GM06990 (cell line): ENCODE measurements around the gene FAM20C.

Source experiments
- DNase-seq: peaks from one replicate; pipeline ENCODE4 v3.0.0-alpha.2; 2011; ENCODE audit not compliant: insufficient read length; ENCODE audit errors: extremely low read depth
- H3K27me3 ChIP-seq: replicated peaks from 2 replicates; pipeline ENCODE4 v1.6.0; 2011; ENCODE audit warnings: low read length; ENCODE audit not compliant: control insufficient read depth, insufficient read depth
- H3K36me3 ChIP-seq: 2 replicates; pipeline ENCODE4 v1.5.1; 2011; ENCODE audit warnings: low read length; ENCODE audit not compliant: control insufficient read depth, insufficient read depth
- H3K4me3 ChIP-seq: replicated peaks from 2 replicates; pipeline ENCODE4 v1.5.1; 2011; ENCODE audit warnings: low read depth, mild to moderate bottlenecking, control low read depth, low read length
- TF ChIP-seq, protein P1 (sequence below): IDR thresholded peaks from 2 replicates; pipeline ENCODE4 v1.5.1; 2011; ENCODE audit warnings: low read length, control low read depth, mild to moderate bottlenecking, inconsistent platforms; ENCODE audit not compliant: insufficient read depth, poor library complexity, severe bottlenecking

Gene FAM20C

DNA sequence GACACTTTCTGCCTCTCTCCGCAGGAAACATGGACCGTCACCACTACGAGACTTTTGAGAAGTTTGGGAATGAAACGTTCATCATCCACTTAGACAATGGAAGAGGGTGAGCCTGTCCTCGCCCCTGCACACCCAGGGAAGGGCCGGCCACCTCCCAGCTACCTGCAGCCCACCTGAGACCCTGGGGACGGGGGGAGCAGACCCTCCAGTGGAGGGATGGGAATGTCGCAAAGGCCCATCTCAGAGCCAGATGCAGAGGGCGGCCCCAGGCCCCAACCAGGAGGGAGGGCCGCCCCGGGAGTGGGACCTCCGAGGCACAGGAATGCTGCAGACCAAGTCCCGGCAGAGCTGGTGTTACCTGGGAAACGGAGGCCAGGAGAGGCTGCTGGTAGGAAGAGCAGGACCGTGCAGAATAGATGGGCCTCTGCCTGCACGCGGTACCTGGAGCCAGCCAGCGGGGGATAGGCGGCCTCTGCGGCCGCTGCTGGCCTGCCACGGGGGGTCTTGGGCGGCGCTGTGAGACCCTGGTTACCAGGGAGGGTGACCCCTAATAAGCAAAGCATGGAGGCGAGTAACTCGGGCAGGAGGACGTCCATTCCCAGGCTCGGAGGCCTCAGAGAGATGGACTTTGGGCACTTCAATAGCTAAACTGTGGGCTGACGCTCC, 64.7 kb downstream of the FAM20C start:
- H3K4me3 ChIP-seq, result no peak overlapping the region
- H3K27me3 ChIP-seq, result no peaks in the 10 kb centered on the region
- TF ChIP-seq, protein P1, sequence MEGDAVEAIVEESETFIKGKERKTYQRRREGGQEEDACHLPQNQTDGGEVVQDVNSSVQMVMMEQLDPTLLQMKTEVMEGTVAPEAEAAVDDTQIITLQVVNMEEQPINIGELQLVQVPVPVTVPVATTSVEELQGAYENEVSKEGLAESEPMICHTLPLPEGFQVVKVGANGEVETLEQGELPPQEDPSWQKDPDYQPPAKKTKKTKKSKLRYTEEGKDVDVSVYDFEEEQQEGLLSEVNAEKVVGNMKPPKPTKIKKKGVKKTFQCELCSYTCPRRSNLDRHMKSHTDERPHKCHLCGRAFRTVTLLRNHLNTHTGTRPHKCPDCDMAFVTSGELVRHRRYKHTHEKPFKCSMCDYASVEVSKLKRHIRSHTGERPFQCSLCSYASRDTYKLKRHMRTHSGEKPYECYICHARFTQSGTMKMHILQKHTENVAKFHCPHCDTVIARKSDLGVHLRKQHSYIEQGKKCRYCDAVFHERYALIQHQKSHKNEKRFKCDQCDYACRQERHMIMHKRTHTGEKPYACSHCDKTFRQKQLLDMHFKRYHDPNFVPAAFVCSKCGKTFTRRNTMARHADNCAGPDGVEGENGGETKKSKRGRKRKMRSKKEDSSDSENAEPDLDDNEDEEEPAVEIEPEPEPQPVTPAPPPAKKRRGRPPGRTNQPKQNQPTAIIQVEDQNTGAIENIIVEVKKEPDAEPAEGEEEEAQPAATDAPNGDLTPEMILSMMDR, result no peak
- H3K36me3 ChIP-seq, result no peaks in the 10 kb centered on the region
- DNase-seq, result no peak

DNA sequence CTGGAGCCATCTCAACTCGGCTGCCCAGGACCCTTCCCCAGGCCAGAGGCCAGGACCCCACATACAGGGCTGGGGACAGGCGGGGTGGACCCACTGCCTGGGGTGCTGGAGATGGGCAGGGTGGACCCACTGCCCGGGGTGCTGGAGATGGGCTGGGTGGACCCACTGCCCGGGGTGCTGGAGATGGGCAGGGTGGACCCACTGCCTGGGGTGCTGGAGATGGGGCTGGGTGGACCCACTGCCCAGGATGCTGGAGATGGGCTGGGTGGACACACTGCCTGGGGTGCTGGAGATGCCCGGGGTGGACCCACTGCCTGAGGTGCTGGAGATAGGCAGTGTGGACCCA, 65.2 kb downstream of the FAM20C start:
- TF ChIP-seq, protein P1, result no peak
- no peaks in the 10 kb centered on the region for H3K27me3 ChIP-seq
- DNase-seq, result no peak
- no peaks in the 10 kb centered on the region for H3K36me3 ChIP-seq
- H3K4me3 ChIP-seq, result no peak overlapping the region

DNA sequence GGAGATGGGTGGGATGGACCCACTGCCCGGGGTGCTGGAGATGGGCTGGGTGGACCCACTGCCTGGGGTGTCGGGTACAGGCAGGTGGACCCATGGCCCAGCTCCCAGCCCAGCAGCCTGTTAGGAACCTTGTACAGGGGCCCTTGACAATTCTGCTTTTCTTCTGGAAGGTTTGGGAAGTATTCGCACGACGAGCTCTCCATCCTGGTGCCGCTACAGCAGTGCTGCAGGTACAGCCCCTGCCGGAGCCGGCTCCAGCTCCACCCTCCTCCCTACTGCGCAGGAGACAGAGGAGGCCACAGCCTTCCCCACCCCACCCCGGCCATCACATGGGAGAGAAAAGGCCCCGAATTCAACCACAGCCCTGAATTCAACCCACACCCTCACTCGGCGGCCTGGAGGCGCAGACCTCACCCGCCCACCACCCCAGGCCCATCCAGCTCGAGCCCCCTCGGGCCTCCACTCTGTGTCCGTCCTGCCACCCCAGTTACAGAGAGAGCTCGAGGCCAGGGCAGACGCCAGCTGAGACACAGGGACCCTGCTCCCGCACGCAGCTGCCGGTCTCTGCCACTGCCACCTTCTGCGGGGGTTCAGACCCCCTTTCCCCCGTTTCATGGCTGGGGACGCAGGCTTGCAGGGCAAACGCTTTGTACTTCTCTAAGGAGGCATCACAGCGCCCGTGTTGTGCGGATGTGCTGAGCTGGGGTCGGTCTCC, 66.3 kb downstream of the FAM20C start:
- DNase-seq, result no peak
- no peaks in the 10 kb centered on the region for H3K36me3 ChIP-seq
- TF ChIP-seq, protein P1, result no peak
- H3K4me3 ChIP-seq, result no peak overlapping the region
- H3K27me3 ChIP-seq, result no peaks in the 10 kb centered on the region

DNA sequence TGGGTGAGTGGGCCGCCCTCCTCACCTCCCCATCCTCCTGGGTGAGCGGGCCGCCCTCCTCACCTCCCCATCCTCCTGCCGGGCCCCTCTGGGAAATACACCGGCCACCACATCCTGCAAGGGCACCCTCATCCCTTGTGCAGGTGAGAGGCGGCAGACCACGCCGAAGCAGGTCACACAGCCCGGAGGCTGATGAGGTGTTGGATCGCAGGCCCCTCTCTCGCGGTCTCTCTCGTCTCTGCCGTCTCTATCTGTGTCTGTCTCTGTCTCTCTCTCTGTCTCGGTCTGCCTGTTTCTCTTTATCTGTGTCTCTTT, 66.8 kb downstream of the FAM20C start:
- Histone ChIP-seq H3K4me3 (no peak overlapping the region), H3K27me3 (no peaks in the 10 kb centered on the region), H3K36me3 (no peaks in the 10 kb centered on the region)
- no peak for DNase-seq
- TF ChIP-seq, protein P1, result no peak

DNA sequence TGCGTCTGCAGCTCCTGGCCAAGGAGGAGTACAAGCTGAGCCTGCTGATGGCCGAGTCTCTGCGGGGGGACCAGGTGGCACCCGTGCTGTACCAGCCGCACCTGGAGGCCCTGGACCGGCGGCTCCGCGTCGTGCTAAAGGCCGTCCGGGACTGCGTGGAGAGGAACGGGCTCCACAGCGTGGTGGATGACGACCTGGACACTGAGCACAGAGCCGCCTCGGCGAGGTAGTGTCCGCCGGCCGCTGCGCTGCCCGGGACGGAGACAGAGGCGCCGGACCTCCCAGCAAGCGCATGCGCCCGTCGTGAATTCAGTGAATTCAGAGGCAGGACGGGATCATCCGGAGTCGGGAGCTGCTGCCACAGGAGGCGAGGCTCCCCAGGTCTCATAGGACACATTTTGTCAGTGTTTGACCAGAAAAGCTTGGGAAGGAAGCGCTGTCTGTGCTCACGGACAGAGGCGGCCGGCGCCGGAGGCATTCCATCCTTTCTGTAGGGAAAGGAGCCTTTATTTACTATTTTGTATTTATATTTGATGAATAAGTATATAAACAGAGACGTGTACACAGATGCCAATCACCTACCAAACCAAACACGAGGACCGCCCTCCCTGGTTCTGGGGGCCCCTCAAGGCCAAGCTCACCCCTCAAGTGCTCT, 67.5 kb downstream of the FAM20C start:
- DNase-seq, result no peak
- Histone ChIP-seq H3K27me3 (no peaks in the 10 kb centered on the region), H3K36me3 (no peaks in the 10 kb centered on the region), H3K4me3 (no peak overlapping the region)
- TF ChIP-seq, protein P1, result no peak
